Bronchial epithelial cell (primary cell): Measurements from ENCODE around the gene FBXL7. TPM values are rescaled to one million over a fixed set of nuclear protein-coding genes. Genes with fewer than 3 reads are reported as not detected.

Source experiments
- DNase-seq: peaks from one replicate; pipeline ENCODE4 v3.0.0-alpha.2; 2010; ENCODE audit warnings: low read depth
- FAIRE-seq: peaks from 2 replicates; lab custom pipeline; 2011; peaks lifted over from hg19 to GRCh38; lab: Jason Lieb, UNC
- H3K27me3 ChIP-seq: 2 replicates; pipeline ENCODE4 v1.5.1; 2011; ENCODE audit warnings: low read length; ENCODE audit not compliant: control insufficient read depth, insufficient read depth
- H3K36me3 ChIP-seq: 2 replicates; pipeline ENCODE4 v1.5.1; 2011; ENCODE audit warnings: low read length; ENCODE audit not compliant: control insufficient read depth, insufficient read depth
- H3K4me3 ChIP-seq: 2 replicates; pipeline ENCODE4 v1.5.1; 2011; ENCODE audit warnings: mild to moderate bottlenecking, low read depth, low read length, control low read depth
- CTCF ChIP-seq: IDR thresholded peaks from 2 replicates; pipeline ENCODE4 v1.5.1; 2011; ENCODE audit warnings: mild to moderate bottlenecking, moderate library complexity, low read length, control low read depth, inconsistent platforms; ENCODE audit not compliant: insufficient read depth, severe bottlenecking
- total RNA-seq: library from RNA; depleted of rRNA; stranded (reverse); fragments of >200 nt; gene quantifications from 2 replicates; pipeline ENCODE4 v1.2.1, GENCODE V29; 2014

Gene FBXL7
- total RNA-seq, 1 donor from 2014 or later = 0.26 TPM

- TF ChIP-seq CTCF = no peak
- DNase-seq = no peak
- no peaks in the 10 kb centered on the region for H3K27me3 ChIP-seq
- peak; percentile 58 for FAIRE-seq
- no peaks in the 10 kb centered on the region for H3K36me3 ChIP-seq
- H3K4me3 ChIP-seq = no peak overlapping the region
These were observed 337.7 kb downstream of the FBXL7 start for GRCh38 chr5:15837551-15838289.

GRCh38 chr5:15844253-15844652 lies 344.3 kb downstream of the FBXL7 start:
- H3K36me3 ChIP-seq = no peaks in the 10 kb centered on the region
- TF ChIP-seq CTCF = no peak
- DNase-seq (no peak), FAIRE-seq (no peak)
- no peaks in the 10 kb centered on the region for H3K27me3 ChIP-seq
- no peak overlapping the region for H3K4me3 ChIP-seq

GRCh38 chr5:15844871-15845270 lies 344.9 kb downstream of the FBXL7 start:
- no peak for FAIRE-seq

GRCh38 chr5:15850536-15850935 lies 350.6 kb downstream of the FBXL7 start:
- TF ChIP-seq CTCF = no peak
- no peaks in the 10 kb centered on the region for H3K27me3 ChIP-seq
- no peaks in the 10 kb centered on the region for H3K36me3 ChIP-seq
- no peak overlapping the region for H3K4me3 ChIP-seq
- FAIRE-seq (no peak), DNase-seq (peak; percentile 69)

More at GRCh38 chr5:15844871-15845270, 344.9 kb downstream of the FBXL7 start:
- DNase-seq = no peak
- H3K36me3 ChIP-seq = no peaks in the 10 kb centered on the region
- H3K4me3 ChIP-seq = no peak overlapping the region
- no peaks in the 10 kb centered on the region for H3K27me3 ChIP-seq
- no peak for TF ChIP-seq CTCF

- no peak overlapping the region for H3K4me3 ChIP-seq
- H3K36me3 ChIP-seq = no peaks in the 10 kb centered on the region
- peak; percentile 40 for DNase-seq
- H3K27me3 ChIP-seq = no peaks in the 10 kb centered on the region
- FAIRE-seq = no peak
- TF ChIP-seq CTCF = no peak
These were observed 351.0 kb downstream of the FBXL7 start for GRCh38 chr5:15850939-15851341.

- H3K27me3 ChIP-seq = no peaks in the 10 kb centered on the region
- TF ChIP-seq CTCF = no peak
- DNase-seq (no peak), FAIRE-seq (no peak)
- H3K36me3 ChIP-seq = no peaks in the 10 kb centered on the region
- no peak overlapping the region for H3K4me3 ChIP-seq
These were observed 352.2 kb downstream of the FBXL7 start for GRCh38 chr5:15852217-15852616.
